ENCODE measurements around the gene FOXN4. TPM values are rescaled to one million over a fixed set of nuclear protein-coding genes. Genes with fewer than 3 reads are reported as not detected.

FOXN4 gene
- total RNA-seq, 2 experiments from 2014 or later, result not detected

DNA sequence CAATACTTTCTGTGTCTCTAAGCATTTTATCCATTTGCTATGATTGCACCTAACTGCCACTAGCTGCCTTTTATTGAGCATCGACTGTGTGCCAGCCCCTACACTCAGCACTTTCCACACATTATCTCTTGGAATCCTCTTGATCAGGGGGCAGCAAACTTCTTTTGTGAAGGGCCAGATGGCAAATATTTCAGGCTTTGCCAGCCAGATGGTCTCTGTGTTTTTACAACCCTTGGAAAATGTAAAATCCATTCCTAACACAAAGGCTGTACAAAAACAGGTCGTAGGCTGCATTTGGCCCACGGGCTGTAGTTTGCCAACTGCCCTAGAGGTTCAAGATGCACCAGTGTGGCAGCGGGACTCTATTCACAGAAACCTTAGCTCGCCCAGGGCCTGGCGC is 19.5 kb downstream of the FOXN4 start:
- TF ChIP-seq, protein P1, sequence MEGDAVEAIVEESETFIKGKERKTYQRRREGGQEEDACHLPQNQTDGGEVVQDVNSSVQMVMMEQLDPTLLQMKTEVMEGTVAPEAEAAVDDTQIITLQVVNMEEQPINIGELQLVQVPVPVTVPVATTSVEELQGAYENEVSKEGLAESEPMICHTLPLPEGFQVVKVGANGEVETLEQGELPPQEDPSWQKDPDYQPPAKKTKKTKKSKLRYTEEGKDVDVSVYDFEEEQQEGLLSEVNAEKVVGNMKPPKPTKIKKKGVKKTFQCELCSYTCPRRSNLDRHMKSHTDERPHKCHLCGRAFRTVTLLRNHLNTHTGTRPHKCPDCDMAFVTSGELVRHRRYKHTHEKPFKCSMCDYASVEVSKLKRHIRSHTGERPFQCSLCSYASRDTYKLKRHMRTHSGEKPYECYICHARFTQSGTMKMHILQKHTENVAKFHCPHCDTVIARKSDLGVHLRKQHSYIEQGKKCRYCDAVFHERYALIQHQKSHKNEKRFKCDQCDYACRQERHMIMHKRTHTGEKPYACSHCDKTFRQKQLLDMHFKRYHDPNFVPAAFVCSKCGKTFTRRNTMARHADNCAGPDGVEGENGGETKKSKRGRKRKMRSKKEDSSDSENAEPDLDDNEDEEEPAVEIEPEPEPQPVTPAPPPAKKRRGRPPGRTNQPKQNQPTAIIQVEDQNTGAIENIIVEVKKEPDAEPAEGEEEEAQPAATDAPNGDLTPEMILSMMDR (IDR thresholded peaks at IDR 0.05), result no peak
- DNase-seq (no peak), ATAC-seq (no peak)
- no peak overlapping the region for H3K27ac Mint-ChIP-seq
- no peak overlapping the region for H3K4me3 Mint-ChIP-seq
- intact Hi-C loops (cut with micrococcal nuclease), result no loop called here
- H3K4me1 Mint-ChIP-seq (ENCODE audit: low read depth), result no peaks in the 10 kb centered on the region
- H3K36me3 Mint-ChIP-seq (ENCODE audit: low read depth), result no peaks in the 10 kb centered on the region
- ChIA-PET POLR2A (no interaction called here), CTCF (no interaction called here)
- H3K27me3 Mint-ChIP-seq, result peaks cover 12% of the 10 kb centered on the region
- H3K9me3 Mint-ChIP-seq, result no peaks in the 10 kb centered on the region

GRCh38 chr12:109289004-109289403 is 20.1 kb downstream of the FOXN4 start:
- TF ChIP-seq, protein P1 (IDR thresholded peaks at IDR 0.05), result no peak
- ChIA-PET CTCF (no interaction called here), POLR2A (no interaction called here)
- DNase-seq, result no peak
- Mint-ChIP-seq H3K4me3 (no peak overlapping the region), H3K9me3 (no peaks in the 10 kb centered on the region), H3K27me3 (peaks cover 12% of the 10 kb centered on the region), H3K36me3 (ENCODE audit: low read depth) (no peaks in the 10 kb centered on the region), H3K4me1 (ENCODE audit: low read depth) (no peaks in the 10 kb centered on the region), H3K27ac (no peak overlapping the region)
- ATAC-seq, result no peak
- intact Hi-C loops (cut with micrococcal nuclease), result no loop called here

GRCh38 chr12:109288571-109288970 is 20.5 kb downstream of the FOXN4 start:
- Mint-ChIP-seq H3K27ac (no peak overlapping the region), H3K4me1 (ENCODE audit: low read depth) (no peaks in the 10 kb centered on the region), H3K27me3 (peaks cover 12% of the 10 kb centered on the region), H3K4me3 (no peak overlapping the region), H3K9me3 (no peaks in the 10 kb centered on the region), H3K36me3 (ENCODE audit: low read depth) (no peaks in the 10 kb centered on the region)
- ChIA-PET CTCF (no interaction called here), POLR2A (no interaction called here)
- DNase-seq, result no peak
- no peak for ATAC-seq
- intact Hi-C loops (cut with micrococcal nuclease), result no loop called here
- TF ChIP-seq, protein P1 (IDR thresholded peaks at IDR 0.05), result no peak

DNA sequence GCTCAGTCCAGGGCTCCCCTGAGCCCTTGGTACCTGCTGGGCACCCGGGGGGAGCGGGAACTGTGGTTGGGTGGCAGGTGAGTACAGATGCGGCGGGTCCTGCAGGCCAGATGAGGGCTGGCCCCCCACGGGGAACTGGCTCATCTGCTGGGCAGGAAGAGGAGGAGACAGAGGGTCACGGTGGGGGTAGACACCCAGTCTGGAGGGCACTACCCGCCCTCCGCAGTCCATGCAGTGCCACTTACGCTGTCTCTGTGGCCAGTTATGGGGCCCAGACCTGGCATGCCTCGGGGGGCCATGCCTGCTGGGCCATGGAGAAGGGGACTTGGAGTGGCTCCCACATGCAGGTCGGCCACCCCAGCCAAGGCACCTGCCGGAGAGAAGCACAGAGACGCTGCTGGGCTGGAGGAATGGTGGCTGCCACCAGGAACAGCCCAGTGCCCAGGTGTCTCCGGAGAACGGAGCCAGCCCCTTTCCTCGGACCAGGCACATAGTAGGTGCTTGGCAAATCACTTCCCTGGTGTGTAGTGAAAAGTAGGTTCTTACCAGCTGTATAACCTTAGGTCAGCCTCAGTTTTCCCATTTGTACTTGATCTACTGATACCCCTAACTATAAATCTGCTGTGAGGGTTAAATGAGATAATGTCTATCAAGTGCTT is 21.1 kb downstream of the FOXN4 start:
- DNase-seq (no peak), ATAC-seq (no peak)
- no peaks in the 10 kb centered on the region for H3K9me3 Mint-ChIP-seq
- POLR2A ChIA-PET, result no interaction called here
- H3K4me1 Mint-ChIP-seq (ENCODE audit: low read depth), result no peaks in the 10 kb centered on the region
- no peak overlapping the region for H3K27ac Mint-ChIP-seq
- no peak overlapping the region for H3K4me3 Mint-ChIP-seq
- H3K27me3 Mint-ChIP-seq, result peaks cover 10% of the 10 kb centered on the region
- CTCF ChIA-PET, result no interaction called here
- no peaks in the 10 kb centered on the region for H3K36me3 Mint-ChIP-seq (ENCODE audit: low read depth)
- TF ChIP-seq, protein P1 (IDR thresholded peaks at IDR 0.05), result no peak
- intact Hi-C loops (cut with micrococcal nuclease), result no loop called here

- H3K36me3 Mint-ChIP-seq (ENCODE audit: low read depth), result no peaks in the 10 kb centered on the region
Observed at GRCh38 chr12:109287181-109287580, 21.9 kb downstream of the FOXN4 start.

More at GRCh38 chr12:109287181-109287580, 21.9 kb downstream of the FOXN4 start:
- peaks cover 4% of the 10 kb centered on the region for H3K27me3 Mint-ChIP-seq
- H3K4me1 Mint-ChIP-seq (ENCODE audit: low read depth), result no peaks in the 10 kb centered on the region
- POLR2A ChIA-PET, result no interaction called here
- DNase-seq, result no peak
- H3K4me3 Mint-ChIP-seq, result no peak overlapping the region
- no peaks in the 10 kb centered on the region for H3K9me3 Mint-ChIP-seq
- no peak overlapping the region for H3K27ac Mint-ChIP-seq
- TF ChIP-seq, protein P1 (IDR thresholded peaks at IDR 0.05), result no peak
- CTCF ChIA-PET, result no interaction called here
- intact Hi-C loops (cut with micrococcal nuclease), result no loop called here
- ATAC-seq, result no peak

Measured in activated CD8-positive, alpha-beta T cell treated with anti-CD3 and anti-CD28 coated beads for 36 hours (primary cell).